ENCODE measurements around the gene BCAT1.

BCAT1 gene

DNA sequence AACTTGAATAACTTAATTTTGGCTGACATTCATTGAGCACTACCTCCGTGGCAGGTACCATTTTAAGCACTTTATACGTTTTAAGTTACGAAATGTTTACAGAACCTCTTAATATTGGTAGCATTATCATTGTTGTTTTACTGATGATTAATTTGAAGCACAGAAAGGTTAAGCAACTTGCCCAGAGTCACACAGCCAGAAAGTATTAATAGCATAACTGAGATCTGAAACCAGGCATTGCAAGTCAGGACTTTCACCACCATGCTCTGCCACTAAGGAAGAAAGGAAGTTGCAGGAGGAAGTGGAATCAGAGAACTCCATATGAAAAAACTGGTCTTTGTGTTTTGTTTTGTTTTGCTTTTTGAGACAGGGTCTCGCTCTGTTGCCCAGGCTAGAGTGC, 28.2 kb upstream of the BCAT1 start:
- H3K4me3 ChIP-seq (ENCODE audit: low read depth, low read length) = no peak overlapping the region
- TF ChIP-seq, protein P1, sequence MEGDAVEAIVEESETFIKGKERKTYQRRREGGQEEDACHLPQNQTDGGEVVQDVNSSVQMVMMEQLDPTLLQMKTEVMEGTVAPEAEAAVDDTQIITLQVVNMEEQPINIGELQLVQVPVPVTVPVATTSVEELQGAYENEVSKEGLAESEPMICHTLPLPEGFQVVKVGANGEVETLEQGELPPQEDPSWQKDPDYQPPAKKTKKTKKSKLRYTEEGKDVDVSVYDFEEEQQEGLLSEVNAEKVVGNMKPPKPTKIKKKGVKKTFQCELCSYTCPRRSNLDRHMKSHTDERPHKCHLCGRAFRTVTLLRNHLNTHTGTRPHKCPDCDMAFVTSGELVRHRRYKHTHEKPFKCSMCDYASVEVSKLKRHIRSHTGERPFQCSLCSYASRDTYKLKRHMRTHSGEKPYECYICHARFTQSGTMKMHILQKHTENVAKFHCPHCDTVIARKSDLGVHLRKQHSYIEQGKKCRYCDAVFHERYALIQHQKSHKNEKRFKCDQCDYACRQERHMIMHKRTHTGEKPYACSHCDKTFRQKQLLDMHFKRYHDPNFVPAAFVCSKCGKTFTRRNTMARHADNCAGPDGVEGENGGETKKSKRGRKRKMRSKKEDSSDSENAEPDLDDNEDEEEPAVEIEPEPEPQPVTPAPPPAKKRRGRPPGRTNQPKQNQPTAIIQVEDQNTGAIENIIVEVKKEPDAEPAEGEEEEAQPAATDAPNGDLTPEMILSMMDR (IDR thresholded peaks at IDR 0.05; ENCODE audit: low read depth, low read length, missing control alignments) = no peak
- DNase-seq (ENCODE audit: low read depth) = no peak

DNA sequence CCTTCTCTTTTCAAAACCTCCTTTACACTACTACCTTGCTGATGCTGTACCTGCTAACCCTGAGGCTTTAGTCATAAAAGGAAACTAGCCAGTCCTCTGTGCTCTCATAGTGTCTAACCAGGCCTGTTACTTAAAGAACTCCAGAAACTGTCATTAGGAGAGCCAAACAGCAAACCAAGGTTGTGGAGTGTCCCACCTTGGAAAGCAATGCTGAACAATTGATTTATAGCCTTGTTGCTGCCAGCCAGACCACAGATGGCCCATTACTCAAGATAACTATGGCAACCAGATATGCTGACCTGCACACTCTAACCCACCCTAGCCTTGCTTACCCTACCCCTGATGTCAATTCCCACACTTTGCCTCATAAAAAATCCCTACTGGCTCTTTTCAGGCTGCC, 26.5 kb upstream of the BCAT1 start:
- DNase-seq (ENCODE audit: low read depth) = no peak
- TF ChIP-seq, protein P1 (IDR thresholded peaks at IDR 0.05; ENCODE audit: low read depth, low read length, missing control alignments) = no peak
- H3K4me3 ChIP-seq (ENCODE audit: low read depth, low read length) = no peak overlapping the region

DNA sequence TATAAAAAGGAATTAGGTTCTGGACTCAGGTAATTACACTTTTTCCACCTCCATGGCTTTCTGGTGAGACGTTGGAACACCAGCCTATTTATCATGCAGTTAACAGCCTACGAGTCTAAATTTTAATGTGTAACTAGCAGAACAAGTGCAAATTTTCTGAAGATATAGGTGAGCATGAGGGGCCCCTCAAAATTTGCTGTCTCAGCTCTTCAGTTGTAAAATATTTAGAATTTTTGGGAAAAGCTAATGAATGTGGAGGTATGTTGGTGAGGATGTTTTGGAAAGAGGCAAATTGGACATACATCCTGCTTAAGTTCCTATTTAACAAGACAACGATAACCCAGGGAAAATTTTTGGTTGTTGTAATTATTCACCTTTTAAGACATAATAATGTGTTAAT, 25.3 kb upstream of the BCAT1 start:
- TF ChIP-seq, protein P1 (IDR thresholded peaks at IDR 0.05; ENCODE audit: low read depth, low read length, missing control alignments) = no peak
- no peak overlapping the region for H3K4me3 ChIP-seq (ENCODE audit: low read depth, low read length)
- no peak for DNase-seq (ENCODE audit: low read depth)

DNA sequence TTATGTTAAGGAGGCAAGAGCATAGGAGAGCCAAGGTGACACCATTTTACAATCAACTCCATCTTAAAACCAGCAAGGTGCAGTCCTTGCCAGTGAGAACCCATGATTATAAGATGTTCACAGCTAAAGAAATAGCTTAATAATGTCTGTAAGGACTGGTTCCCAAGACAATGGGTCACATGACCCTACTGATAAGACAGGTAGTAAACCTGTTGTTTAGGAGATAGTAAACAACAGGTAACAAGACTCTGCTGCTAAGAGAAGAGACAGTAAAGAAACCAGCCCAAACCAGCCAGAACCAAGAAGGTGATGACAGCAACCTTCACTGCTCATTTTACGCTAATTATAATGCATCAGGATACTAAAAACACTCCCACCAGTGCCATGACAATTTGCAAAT, 23.2 kb upstream of the BCAT1 start:
- H3K4me3 ChIP-seq (ENCODE audit: low read depth, low read length) = no peak overlapping the region
- DNase-seq (ENCODE audit: low read depth) = no peak
- TF ChIP-seq, protein P1 (IDR thresholded peaks at IDR 0.05; ENCODE audit: low read depth, low read length, missing control alignments) = no peak

DNA sequence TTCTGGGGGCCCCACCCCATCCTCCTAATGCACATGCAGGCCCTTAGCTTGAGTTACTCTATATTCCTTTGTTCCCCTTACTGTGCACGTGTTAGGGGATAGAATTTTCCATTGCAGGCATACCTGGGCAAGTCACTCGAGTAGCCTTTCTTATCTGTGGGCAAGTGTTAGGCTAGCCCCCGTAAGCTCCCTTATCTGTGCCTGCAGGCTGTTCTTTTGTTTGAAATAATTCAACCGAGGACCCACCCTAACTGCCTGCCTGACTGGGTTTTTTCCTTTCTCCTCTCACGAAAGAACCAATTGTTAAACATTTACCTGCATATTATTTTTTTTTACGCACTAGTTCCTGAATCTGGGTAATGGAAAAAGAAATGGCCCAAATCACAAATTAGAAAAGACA, 21.3 kb upstream of the BCAT1 start:
- no peak overlapping the region for H3K4me3 ChIP-seq (ENCODE audit: low read depth, low read length)
- TF ChIP-seq, protein P1 (IDR thresholded peaks at IDR 0.05; ENCODE audit: low read depth, low read length, missing control alignments) = no peak
- no peak for DNase-seq (ENCODE audit: low read depth)

DNA sequence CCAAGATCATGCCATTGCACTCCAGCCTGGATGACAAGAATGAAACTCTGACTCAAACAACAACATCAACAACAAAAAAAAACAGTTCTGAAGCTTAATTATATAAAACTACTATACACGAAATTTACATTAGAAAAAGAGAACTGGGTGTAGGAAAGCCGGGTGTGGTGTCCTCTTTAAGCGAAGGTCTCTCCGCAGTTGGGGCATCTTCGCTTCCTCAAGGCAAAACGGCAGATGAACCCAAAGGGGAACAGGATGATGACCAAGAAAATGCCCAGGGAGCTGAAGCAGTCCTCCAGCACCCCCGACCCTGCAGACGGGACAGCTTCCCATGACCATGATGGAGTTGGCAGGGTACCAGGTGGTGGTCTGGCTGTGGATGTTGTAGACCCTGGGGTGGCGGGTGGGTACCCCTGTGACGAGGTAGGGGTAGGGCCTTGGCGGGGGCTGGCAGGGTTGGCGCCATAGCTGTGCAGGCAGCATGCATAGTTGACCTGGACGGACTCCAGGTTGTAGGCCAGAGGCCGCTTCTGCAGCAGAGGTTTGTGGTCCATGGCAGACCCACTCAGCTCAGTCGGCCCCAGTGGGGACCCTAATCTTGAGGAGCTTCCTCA, 18.2 kb upstream of the BCAT1 start:
- no peak for DNase-seq (ENCODE audit: low read depth)
- TF ChIP-seq, protein P1 (IDR thresholded peaks at IDR 0.05; ENCODE audit: low read depth, low read length, missing control alignments) = no peak
- H3K4me3 ChIP-seq (ENCODE audit: low read depth, low read length) = no peak overlapping the region

DNA sequence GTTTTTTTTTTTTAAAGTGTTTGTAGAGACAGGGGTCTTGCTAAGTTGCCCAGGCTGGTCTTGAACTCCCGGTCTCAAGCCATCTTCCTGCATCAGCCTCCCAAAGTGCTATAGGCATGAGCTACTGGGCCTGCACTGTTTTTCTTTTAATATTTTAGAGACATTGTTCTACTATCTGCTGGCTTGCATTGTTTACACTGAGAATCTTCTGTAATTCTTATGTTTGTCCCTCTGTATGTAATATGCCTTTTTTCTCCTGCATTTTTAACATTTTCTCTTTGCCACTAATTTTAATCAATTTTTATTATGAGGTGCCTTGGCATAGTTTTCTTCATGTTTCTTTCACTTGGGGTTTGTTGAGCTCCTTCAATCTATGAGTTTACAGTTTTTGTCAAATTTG, 15.4 kb upstream of the BCAT1 start:
- DNase-seq (ENCODE audit: low read depth) = no peak
- TF ChIP-seq, protein P1 (IDR thresholded peaks at IDR 0.05; ENCODE audit: low read depth, low read length, missing control alignments) = no peak
- no peak overlapping the region for H3K4me3 ChIP-seq (ENCODE audit: low read depth, low read length)

All from GM12864 (cell line).